T-helper 2 cell treated with Interferon-gamma antibody and Interleukin-4, amounts not matched to agents 5 μg/mL and 100 μg/mL, for 36 hours (primary cell): ENCODE results near the gene ATP1A1.

Experiments used
- DNase-seq: peaks from one replicate; pipeline ENCODE4 v3.0.0; 2021; ENCODE audit warnings: low spot score
- H3K27ac Mint-ChIP-seq: one replicate; pipeline ENCODE4 v1.8.0; 2021; ENCODE audit warnings: mild to moderate bottlenecking, mixed read lengths
- H3K27me3 Mint-ChIP-seq: one replicate; pipeline ENCODE4 v1.8.0; 2021; ENCODE audit warnings: low read depth, mixed read lengths
- H3K36me3 Mint-ChIP-seq: one replicate; pipeline ENCODE4 v1.8.0; 2021; ENCODE audit warnings: low read depth, mixed read lengths
- H3K4me1 Mint-ChIP-seq: one replicate; pipeline ENCODE4 v1.8.0; 2021; ENCODE audit warnings: low read depth, mixed read lengths
- H3K4me3 Mint-ChIP-seq: one replicate; pipeline ENCODE4 v1.8.0; 2022; ENCODE audit warnings: mild to moderate bottlenecking, moderate library complexity, mixed read lengths
- H3K9me3 Mint-ChIP-seq: one replicate; pipeline ENCODE4 v1.8.0; 2021; ENCODE audit warnings: mixed read lengths

Gene ATP1A1

GRCh38 chr1:116412898-116413297 lies 39.9 kb downstream of the ATP1A1 start:
- Mint-ChIP-seq H3K27ac (no peak overlapping the region), H3K9me3 (no peaks in the 10 kb centered on the region), H3K4me3 (no peak overlapping the region), H3K36me3 (peaks cover 4% of the 10 kb centered on the region), H3K4me1 (peaks cover 27% of the 10 kb centered on the region), H3K27me3 (no peaks in the 10 kb centered on the region)
- DNase-seq, result no peak

GRCh38 chr1:116413414-116413813 lies 40.4 kb downstream of the ATP1A1 start:
- Mint-ChIP-seq H3K36me3 (peaks cover 5% of the 10 kb centered on the region), H3K4me3 (no peak overlapping the region), H3K4me1 (peaks cover 28% of the 10 kb centered on the region), H3K9me3 (no peaks in the 10 kb centered on the region), H3K27ac (no peak overlapping the region), H3K27me3 (no peaks in the 10 kb centered on the region)
- no peak for DNase-seq

GRCh38 chr1:116414364-116414763 lies 41.3 kb downstream of the ATP1A1 start:
- no peak for DNase-seq
- Mint-ChIP-seq H3K9me3 (no peaks in the 10 kb centered on the region), H3K36me3 (peaks cover 5% of the 10 kb centered on the region), H3K27ac (no peak overlapping the region), H3K4me3 (no peak overlapping the region), H3K27me3 (no peaks in the 10 kb centered on the region), H3K4me1 (peaks cover 31% of the 10 kb centered on the region)

GRCh38 chr1:116415200-116415698 lies 42.2 kb downstream of the ATP1A1 start:
- Mint-ChIP-seq H3K36me3 (peaks cover 5% of the 10 kb centered on the region), H3K27ac (no peak overlapping the region), H3K9me3 (no peaks in the 10 kb centered on the region), H3K27me3 (no peaks in the 10 kb centered on the region), H3K4me3 (no peak overlapping the region), H3K4me1 (peaks cover 33% of the 10 kb centered on the region)
- DNase-seq, result no peak

- Mint-ChIP-seq H3K4me3 (peak overlapping the region; percentile 41), H3K9me3 (no peaks in the 10 kb centered on the region), H3K27ac (peak overlapping the region; percentile 29), H3K4me1 (peaks cover 34% of the 10 kb centered on the region), H3K27me3 (peaks cover under 1% of the 10 kb centered on the region), H3K36me3 (peaks cover 5% of the 10 kb centered on the region)
- DNase-seq, result no peak
These were observed 42.9 kb downstream of the ATP1A1 start for GRCh38 chr1:116415699-116416533.

- Mint-ChIP-seq H3K4me1 (peaks cover 34% of the 10 kb centered on the region), H3K9me3 (no peaks in the 10 kb centered on the region), H3K4me3 (peak overlapping the region; percentile 91), H3K27ac (peak overlapping the region; percentile 87), H3K36me3 (peaks cover 5% of the 10 kb centered on the region), H3K27me3 (peaks cover 7% of the 10 kb centered on the region)
- DNase-seq, result no peak
These were observed 43.9 kb downstream of the ATP1A1 start for GRCh38 chr1:116416854-116417513.

GRCh38 chr1:116417678-116418077 lies 44.6 kb downstream of the ATP1A1 start:
- Mint-ChIP-seq H3K4me3 (peak overlapping the region; percentile 91), H3K4me1 (peaks cover 34% of the 10 kb centered on the region), H3K9me3 (no peaks in the 10 kb centered on the region), H3K27me3 (peaks cover 10% of the 10 kb centered on the region), H3K27ac (peak overlapping the region; percentile 87), H3K36me3 (peaks cover 5% of the 10 kb centered on the region)
- no peak for DNase-seq

- H3K4me1 Mint-ChIP-seq, result peaks cover 32% of the 10 kb centered on the region
- H3K4me3 Mint-ChIP-seq, result peak overlapping the region; percentile 91
- peaks cover 13% of the 10 kb centered on the region for H3K27me3 Mint-ChIP-seq
- DNase-seq, result peak; percentile 83
- H3K27ac Mint-ChIP-seq, result peak overlapping the region; percentile 87
- peaks cover 5% of the 10 kb centered on the region for H3K36me3 Mint-ChIP-seq
- H3K9me3 Mint-ChIP-seq, result no peaks in the 10 kb centered on the region
These were observed 45.2 kb downstream of the ATP1A1 start for GRCh38 chr1:116418091-116418830.

GRCh38 chr1:116420417-116421200 lies 47.6 kb downstream of the ATP1A1 start:
- H3K4me3 Mint-ChIP-seq, result no peak overlapping the region
- H3K36me3 Mint-ChIP-seq, result peaks cover 3% of the 10 kb centered on the region
- peaks cover 21% of the 10 kb centered on the region for H3K4me1 Mint-ChIP-seq
- no peaks in the 10 kb centered on the region for H3K9me3 Mint-ChIP-seq
- DNase-seq, result no peak
- no peak overlapping the region for H3K27ac Mint-ChIP-seq
- peaks cover 19% of the 10 kb centered on the region for H3K27me3 Mint-ChIP-seq

- H3K9me3 Mint-ChIP-seq, result no peaks in the 10 kb centered on the region
- DNase-seq, result no peak
- peaks cover 2% of the 10 kb centered on the region for H3K4me1 Mint-ChIP-seq
- no peak overlapping the region for H3K27ac Mint-ChIP-seq
- H3K36me3 Mint-ChIP-seq, result no peaks in the 10 kb centered on the region
- H3K4me3 Mint-ChIP-seq, result no peak overlapping the region
- peaks cover 19% of the 10 kb centered on the region for H3K27me3 Mint-ChIP-seq
These were observed 51.4 kb downstream of the ATP1A1 start for GRCh38 chr1:116424438-116424837.

GRCh38 chr1:116424863-116425262 lies 51.8 kb downstream of the ATP1A1 start:
- H3K36me3 Mint-ChIP-seq, result no peaks in the 10 kb centered on the region
- peaks cover 1% of the 10 kb centered on the region for H3K4me1 Mint-ChIP-seq
- no peak overlapping the region for H3K27ac Mint-ChIP-seq
- no peak overlapping the region for H3K4me3 Mint-ChIP-seq
- no peaks in the 10 kb centered on the region for H3K9me3 Mint-ChIP-seq
- H3K27me3 Mint-ChIP-seq, result peaks cover 19% of the 10 kb centered on the region
- DNase-seq, result no peak

- DNase-seq, result no peak
- no peaks in the 10 kb centered on the region for H3K36me3 Mint-ChIP-seq
- H3K4me1 Mint-ChIP-seq, result no peaks in the 10 kb centered on the region
- H3K4me3 Mint-ChIP-seq, result no peak overlapping the region
- no peaks in the 10 kb centered on the region for H3K9me3 Mint-ChIP-seq
- no peak overlapping the region for H3K27ac Mint-ChIP-seq
- H3K27me3 Mint-ChIP-seq, result peaks cover 21% of the 10 kb centered on the region
These were observed 52.9 kb downstream of the ATP1A1 start for GRCh38 chr1:116425987-116426386.

- H3K4me1 Mint-ChIP-seq, result no peaks in the 10 kb centered on the region
- no peak overlapping the region for H3K27ac Mint-ChIP-seq
- H3K27me3 Mint-ChIP-seq, result peaks cover 16% of the 10 kb centered on the region
- no peaks in the 10 kb centered on the region for H3K9me3 Mint-ChIP-seq
- no peak overlapping the region for H3K4me3 Mint-ChIP-seq
- no peak for DNase-seq
- no peaks in the 10 kb centered on the region for H3K36me3 Mint-ChIP-seq
These were observed 53.4 kb downstream of the ATP1A1 start for GRCh38 chr1:116426401-116426800.
